Stimulated activated CD4-positive, alpha-beta T cell treated with anti-CD3 and anti-CD28 coated beads, Interleukin-1b, Interleukin-23, amount 100 ng/mL, for 24 hours (primary cell): ENCODE data around the gene ADAMTS2.
"Not testable (repeated sequence)": the region's sequence is repeated elsewhere in the genome, so short reads cannot be mapped to it uniquely, and the experiment has no call there.

Source experiments
- DNase-seq, 4 experiments: peaks; one replicate each; pipeline ENCODE4 v3.0.0-alpha.2; 2020; ENCODE audit warnings: low read depth in 4 of 4, low spot score in 1 of 4

Gene ADAMTS2

GRCh38 chr5:179297486-179298180 is 47.6 kb downstream of the ADAMTS2 start:
- DNase-seq, result no peak

- no peak for DNase-seq
Observed at GRCh38 chr5:179297026-179297425, 48.2 kb downstream of the ADAMTS2 start.

GRCh38 chr5:179296150-179296821 is 49.0 kb downstream of the ADAMTS2 start:
- no peak for DNase-seq

- no peak for DNase-seq
Observed at GRCh38 chr5:179295778-179296149, 49.5 kb downstream of the ADAMTS2 start.

GRCh38 chr5:179294891-179295777 is 50.1 kb downstream of the ADAMTS2 start:
- no peak for DNase-seq

GRCh38 chr5:179294131-179294780 is 51.0 kb downstream of the ADAMTS2 start:
- no peak for DNase-seq

GRCh38 chr5:179292681-179293635 is 52.3 kb downstream of the ADAMTS2 start:
- DNase-seq, result no peak

GRCh38 chr5:179292202-179292601 is 53.1 kb downstream of the ADAMTS2 start:
- DNase-seq, result no peak

- no peak for DNase-seq
Observed at GRCh38 chr5:179290681-179291540, 54.4 kb downstream of the ADAMTS2 start.

- no peak for DNase-seq
Observed at GRCh38 chr5:179289756-179290385, 55.4 kb downstream of the ADAMTS2 start.

GRCh38 chr5:179288809-179289185 is 56.5 kb downstream of the ADAMTS2 start:
- no peak for DNase-seq

- no peak for DNase-seq
Observed at GRCh38 chr5:179288101-179288808, 57.0 kb downstream of the ADAMTS2 start.

- DNase-seq, result no peak
Observed at GRCh38 chr5:179287631-179288030, 57.6 kb downstream of the ADAMTS2 start.

- DNase-seq, result no peak
Observed at GRCh38 chr5:179287071-179287470, 58.2 kb downstream of the ADAMTS2 start.

GRCh38 chr5:179285776-179286162 is 59.5 kb downstream of the ADAMTS2 start:
- DNase-seq, result not testable (repeated sequence)

GRCh38 chr5:179284751-179285631 is 60.3 kb downstream of the ADAMTS2 start:
- DNase-seq, result no peak

GRCh38 chr5:179283908-179284307 is 61.4 kb downstream of the ADAMTS2 start:
- DNase-seq, result not testable (repeated sequence)
